AG09319 (cell line): ENCODE data around the gene SEC24D.

ENCODE experiments used
- DNase-seq: peaks from one replicate; pipeline ENCODE4 v3.0.0-alpha.2; 2010; ENCODE audit warnings: low read depth; ENCODE audit errors: extremely low read depth
- CTCF ChIP-seq: IDR thresholded peaks from 2 replicates; pipeline ENCODE4 v1.5.1; 2011; ENCODE audit warnings: low read depth, mild to moderate bottlenecking, inconsistent platforms, low read length, moderate library complexity

The SEC24D gene

GRCh38 chr4:118760092-118760491 lies 75.8 kb downstream of the SEC24D start:
- no peak for DNase-seq
- no peak for TF ChIP-seq CTCF

GRCh38 chr4:118759481-118759880 lies 76.4 kb downstream of the SEC24D start:
- TF ChIP-seq CTCF: no peak

GRCh38 chr4:118758293-118758692 lies 77.6 kb downstream of the SEC24D start:
- DNase-seq: no peak
- no peak for TF ChIP-seq CTCF

More at GRCh38 chr4:118759481-118759880, 76.4 kb downstream of the SEC24D start:
- DNase-seq: no peak

GRCh38 chr4:118757761-118758251 lies 78.1 kb downstream of the SEC24D start:
- TF ChIP-seq CTCF: no peak
- no peak for DNase-seq

GRCh38 chr4:118756958-118757357 lies 79.0 kb downstream of the SEC24D start:
- no peak for TF ChIP-seq CTCF
- no peak for DNase-seq

GRCh38 chr4:118756429-118756828 lies 79.5 kb downstream of the SEC24D start:
- TF ChIP-seq CTCF: no peak
- no peak for DNase-seq

- no peak for TF ChIP-seq CTCF
- no peak for DNase-seq
Measured at GRCh38 chr4:118755438-118756226, 80.3 kb downstream of the SEC24D start.
